Eye (tissue), 1 donor: ENCODE measurements around the gene SLC25A38.

Experiments used
- DNase-seq: peaks from one replicate; pipeline ENCODE4 v3.0.0-alpha.2; 2015

The SLC25A38 gene

DNA sequence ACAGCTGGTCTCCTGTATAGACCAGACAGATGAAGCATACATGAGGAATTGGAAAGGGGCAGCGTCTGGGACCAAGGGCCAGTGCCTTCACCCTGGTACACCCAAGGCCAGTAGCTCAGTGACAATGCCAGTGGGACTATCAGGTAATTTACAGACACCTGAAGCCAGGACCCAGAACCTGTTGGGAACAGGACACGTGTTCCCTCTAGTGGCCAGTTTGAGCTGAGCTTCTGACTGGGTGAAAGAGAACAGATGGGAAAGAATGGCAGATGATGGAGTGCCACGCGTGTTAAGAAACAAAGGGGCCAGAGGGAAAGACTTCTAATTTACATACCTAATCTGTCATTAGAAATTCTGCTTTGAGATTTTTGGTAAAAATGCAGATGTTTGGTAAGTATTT lies 5.1 kb upstream of the SLC25A38 start:
- peak; percentile 56 for DNase-seq

DNA sequence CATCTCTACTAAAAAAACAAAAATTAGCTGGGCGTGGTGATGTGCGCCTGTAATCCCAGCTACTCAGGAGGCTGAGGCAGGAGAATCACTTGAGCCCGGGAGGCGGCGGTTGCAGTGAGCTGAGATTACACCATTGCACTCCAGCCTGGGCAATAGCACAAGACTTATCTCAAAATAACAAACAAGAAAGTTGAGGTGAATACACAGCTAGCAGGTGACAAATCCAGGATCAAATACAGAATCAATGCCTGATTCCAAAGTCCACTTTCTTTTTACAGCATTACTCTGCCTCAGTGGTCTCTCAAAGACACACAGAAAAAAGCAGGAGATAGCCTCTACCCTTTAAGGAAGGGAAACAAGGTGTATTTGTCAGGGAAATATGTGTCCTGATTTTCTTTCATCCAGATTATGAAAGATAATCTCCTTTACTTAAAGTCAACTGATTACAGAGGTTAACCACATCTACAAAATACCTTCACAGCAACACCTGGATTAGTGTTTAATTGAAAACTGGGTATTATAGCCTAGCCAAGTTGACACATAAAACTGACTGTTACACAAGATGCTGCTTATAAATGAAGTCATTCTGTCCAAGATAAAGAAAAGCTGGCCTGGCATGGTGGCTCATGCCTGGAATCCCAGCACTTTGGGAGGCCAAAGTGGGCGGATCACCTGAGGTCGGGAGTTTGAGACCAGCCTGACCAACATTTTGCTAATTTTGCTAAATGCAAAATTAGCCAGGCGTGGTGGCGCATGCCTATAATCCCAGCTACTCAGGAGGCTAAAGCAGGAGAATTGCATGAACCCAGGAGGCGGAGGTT lies 4.0 kb upstream of the SLC25A38 start:
- no peak for DNase-seq

DNA sequence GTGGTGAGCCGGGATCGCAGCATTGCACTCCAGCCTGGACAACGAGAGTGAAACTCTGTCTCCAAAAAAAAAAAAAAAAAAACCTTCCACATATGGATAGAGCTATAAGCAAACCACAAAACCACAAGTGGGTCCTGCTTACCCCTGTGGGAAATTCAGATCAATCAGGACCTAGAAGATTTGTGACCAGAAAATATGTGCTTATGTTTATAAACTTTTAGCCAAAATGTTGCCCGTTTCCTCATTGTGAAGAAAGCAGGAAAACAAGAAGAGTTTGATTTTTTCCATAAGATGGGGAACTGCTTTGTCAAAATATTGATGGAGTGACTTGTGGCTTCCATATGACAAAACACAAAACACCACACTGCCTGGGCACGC lies 3.4 kb upstream of the SLC25A38 start:
- no peak for DNase-seq

DNA sequence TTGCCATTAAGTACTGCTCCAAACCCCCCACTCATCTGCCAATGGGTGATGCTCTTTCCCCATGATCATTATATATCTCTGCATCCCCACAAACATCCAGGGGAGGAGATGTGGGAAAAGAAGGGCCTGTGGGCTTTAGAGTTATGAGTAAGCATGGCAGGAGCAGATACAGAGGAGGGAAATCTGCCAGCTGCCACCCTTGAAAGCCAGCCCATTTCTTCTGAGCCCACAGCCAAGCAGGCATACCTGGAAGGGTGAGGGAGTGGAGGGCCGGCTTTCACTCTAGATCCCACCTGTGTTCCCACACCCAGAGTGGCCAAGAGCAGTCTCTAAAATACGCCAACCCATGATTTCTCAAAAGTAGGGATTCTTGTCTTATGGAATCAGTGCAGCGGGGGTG lies 1.7 kb upstream of the SLC25A38 start:
- DNase-seq, result no peak

DNA sequence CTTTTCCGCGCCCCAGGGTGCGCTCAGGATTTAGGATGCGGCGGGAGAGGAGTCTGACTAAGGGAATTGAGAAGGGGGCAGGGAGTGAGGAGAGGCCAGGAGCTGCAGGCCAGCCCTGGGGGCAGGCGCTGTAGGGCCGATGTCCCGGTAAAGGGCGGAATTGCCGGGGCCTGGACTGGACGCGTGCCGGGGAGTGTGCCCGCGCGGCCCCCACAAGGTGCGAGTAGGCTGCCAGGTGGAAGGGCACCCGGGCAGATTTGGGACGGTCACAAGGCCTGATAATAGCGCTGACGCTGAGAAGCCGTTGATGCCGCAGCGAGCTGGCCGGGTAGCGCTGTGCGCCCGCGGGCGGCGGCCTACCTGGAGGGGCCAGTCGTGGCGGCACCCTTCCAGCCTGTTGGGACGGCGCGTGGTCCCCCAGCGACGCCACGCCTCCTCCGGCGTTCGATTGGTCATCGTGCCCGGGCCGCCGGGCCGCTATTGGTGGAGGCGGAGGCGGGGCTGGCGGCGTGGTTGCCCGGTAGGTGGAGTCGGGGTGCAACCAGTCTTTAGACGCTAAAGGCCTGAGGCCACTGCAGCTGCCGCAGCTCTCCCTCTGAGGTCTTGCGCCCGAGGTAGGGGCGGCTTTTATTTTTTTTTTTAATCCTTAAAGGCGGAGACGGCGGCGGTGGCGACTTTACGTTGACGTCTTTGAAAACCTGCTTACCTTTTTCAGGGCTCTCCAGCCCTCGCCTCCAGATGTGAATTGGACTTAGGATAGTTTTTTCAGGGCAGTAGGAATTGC lies 903 bp downstream of the SLC25A38 start:
- DNase-seq, result peak; percentile 96

DNA sequence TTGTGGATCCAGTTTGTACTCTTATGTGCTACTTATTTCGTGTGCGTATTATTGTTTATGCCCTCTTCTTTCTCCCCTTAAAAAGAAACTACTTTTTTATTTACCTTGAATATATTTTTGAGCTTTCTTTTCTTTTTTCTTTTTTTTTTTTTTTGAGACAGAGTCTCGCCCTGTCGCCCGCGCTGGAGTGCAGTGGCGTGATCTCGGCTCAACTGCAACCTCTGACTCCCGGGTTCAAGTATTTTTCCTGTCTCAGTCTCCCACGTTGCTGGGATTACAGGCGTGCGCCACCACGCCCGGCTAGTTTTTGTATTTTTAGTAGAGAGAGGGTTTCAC lies 1.5 kb downstream of the SLC25A38 start:
- DNase-seq, result no peak

DNA sequence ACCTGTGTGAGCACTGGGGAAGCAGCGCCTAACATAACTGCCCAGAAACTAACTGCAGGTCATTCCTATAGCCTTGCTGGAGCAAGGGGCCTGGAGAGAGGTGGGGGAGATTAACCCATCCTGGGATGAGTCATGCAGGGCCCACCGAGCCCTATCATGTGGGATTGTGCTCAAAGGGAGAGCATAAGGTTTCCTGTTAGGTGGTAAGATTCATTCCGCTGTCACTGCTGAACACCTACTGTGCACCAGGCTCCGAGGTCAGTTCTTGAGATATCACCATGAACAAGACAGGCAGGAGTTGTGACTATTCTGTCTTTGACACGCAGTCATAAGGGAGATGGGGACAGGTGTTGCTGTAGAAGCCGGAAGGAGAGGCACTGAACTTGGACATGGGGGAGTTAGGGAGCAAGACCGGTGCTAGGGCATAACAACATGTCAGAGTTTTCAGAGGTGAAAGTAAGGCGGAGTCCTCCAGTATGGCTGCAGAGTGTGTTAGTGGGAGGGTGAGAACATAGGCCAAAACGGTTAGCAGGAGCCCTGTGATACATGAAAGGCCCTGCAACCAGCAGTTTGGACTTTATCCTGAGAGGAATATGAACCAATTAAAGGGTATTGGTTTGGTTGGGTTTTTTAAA lies 2.4 kb downstream of the SLC25A38 start:
- DNase-seq, result no peak

DNA sequence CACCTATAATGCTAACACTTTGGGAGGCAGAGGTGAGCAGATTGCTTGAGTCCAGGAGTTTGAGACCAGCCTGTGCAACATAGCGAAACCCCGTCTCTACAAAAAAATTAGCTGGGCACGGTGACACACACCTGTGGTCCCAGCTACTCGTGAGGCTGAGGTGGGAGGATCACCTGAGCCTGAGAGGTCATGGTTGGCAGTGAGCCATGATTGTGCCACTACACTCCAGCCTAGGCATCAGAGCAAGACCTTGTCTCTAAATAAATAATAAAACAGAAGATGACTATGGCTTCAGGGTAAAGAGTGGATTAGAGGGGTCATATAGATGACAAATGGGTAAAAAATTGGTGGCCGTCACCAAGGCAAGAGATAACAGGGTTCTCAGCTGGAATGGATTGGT lies 3.1 kb downstream of the SLC25A38 start:
- DNase-seq, result no peak

DNA sequence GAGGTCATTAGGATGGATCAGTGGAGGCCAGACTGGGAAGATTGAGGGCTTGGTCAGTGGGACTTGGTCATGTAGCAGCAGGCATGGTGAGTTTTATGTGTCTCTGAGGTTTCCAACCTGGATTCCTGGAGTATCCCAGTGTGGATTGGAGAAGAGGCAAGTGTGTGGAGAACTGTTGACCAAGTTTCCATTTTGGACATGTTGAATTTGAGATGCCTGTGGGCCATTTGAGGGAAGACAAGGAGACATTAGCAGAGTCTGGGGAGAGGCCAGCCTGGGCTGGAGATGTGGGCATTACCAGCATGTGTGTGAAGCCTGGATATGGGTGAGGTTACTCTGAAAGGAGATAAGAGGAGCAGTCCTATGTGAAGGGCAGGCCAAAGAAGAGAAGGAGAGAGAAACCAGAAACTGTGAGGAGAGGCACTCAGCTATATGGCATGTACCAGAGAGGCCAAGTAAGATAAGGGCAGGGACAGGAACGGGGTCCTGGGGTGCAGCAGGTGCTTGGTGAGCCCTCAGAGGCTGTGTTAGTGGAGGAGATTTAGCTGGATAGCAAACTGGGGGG lies 4.3 kb downstream of the SLC25A38 start:
- no peak for DNase-seq

DNA sequence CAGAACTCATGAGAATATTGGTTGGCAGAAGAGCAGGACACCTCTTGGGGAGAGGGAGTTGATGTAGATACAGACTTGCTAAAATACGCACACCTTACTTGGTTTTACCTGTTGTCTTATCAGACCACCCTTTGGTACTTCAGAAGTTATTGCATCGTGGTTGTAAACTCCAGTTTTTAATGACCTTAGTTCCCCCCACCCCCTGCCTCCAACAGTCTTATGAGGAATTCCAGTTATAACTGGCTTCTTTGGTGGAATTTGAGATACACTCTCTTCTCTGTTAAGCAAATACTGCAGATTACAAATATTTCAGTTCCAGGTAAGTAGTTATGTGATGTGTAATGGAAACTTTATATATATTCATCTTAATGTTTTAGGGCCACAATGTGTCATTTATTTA lies 5.0 kb downstream of the SLC25A38 start:
- DNase-seq, result no peak

DNA sequence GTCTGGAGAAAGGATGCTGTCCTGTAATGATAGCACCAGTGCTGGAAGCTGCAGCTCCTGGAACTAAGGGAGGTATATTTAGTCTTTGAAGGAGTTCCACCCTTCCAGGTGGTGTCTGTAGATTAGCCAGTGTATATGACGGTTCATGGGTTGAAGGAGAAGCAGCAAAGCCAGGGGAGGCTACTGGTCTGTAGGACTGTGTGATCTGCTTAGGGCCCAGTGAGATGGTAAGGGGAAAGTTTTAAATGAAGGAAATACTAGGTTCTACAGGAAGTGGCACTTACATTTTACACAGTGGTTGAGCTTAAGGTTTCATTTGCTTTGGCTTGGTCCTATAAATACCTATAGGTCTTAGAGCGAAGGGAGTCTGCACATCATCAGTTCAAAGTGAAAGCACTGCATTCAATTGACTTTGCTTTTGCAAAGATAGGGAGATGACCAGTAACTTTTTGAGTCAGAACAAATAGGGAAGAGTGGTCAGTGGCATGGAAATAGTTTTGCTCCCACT lies 5.6 kb downstream of the SLC25A38 start:
- DNase-seq, result no peak

DNA sequence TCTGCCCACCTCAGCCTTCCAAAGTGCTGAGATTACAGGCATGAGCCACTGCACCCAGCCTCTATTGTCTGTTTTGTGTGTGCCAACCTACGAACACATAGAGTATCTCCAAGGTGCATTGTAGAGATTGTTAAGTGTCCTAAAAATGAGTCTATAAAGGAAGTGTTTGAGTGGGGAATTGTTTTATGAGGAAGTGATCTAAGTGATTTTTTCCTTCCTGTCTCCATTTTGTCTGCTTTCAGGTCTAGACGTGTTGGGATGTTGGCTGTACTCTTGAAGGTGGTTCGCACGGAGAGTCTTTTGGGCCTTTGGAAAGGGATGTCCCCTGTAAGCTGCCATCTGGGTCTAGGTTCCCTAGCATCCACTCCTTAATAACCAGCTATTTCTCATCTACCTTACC lies 7.0 kb downstream of the SLC25A38 start:
- DNase-seq, result no peak

DNA sequence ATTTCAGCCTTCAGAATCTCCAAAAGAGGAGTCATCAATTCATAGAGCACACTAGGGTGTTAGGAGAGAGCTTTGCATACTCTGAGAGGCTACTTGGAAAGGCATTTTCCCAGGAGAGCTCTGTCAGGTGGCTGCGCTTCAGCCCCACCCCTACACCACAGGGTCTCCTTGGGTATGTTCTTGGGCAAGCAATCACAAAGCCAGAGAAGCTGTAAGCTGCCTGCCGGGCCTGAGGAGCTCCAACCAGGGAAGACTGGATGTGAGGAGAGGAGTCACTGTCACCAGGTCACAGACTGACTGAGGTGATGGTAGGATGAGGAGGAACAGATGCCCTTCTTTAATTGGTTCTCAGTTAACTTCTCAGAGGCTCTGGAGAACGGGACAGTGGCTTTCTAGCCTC lies 13.5 kb downstream of the SLC25A38 start:
- DNase-seq, result no peak

DNA sequence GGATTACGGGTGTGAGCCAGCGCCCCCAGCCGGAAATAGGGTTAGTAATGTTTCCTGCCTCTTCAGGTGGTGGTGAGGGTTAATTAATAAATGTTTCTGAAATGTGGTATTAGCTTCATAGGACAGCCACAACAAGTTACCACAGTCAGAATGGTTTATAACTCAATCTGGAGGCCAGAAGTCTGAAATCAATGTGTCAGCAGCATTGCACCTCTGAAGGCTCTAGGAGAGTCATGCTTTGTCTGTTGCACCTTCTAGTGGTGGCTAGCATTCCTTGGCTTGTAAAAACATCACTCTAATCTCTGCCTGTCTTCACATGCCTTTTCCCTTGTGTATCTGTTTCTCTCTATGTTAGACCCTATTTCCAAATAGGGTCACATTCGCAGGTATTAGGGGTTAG lies 15.5 kb downstream of the SLC25A38 start:
- no peak for DNase-seq

DNA sequence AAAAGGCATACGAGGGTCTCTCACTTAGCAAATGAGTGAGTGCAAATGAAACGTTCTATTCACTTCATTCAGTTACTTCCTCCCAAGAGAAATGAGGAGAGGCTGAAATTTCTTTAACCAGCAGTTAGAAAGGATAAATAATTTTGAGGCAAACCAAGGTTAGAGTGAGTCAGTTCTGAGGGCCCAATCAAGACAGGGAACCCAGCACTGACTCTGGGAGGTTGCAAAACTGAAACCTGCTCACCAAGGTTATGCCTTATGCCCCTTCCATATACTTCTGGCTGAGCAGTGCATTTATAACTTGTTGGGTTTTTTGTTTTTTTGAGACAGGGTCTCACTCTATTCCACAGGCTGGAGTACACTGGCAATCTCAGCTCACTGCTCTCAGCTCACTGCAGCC lies 18.8 kb downstream of the SLC25A38 start:
- DNase-seq, result no peak

DNA sequence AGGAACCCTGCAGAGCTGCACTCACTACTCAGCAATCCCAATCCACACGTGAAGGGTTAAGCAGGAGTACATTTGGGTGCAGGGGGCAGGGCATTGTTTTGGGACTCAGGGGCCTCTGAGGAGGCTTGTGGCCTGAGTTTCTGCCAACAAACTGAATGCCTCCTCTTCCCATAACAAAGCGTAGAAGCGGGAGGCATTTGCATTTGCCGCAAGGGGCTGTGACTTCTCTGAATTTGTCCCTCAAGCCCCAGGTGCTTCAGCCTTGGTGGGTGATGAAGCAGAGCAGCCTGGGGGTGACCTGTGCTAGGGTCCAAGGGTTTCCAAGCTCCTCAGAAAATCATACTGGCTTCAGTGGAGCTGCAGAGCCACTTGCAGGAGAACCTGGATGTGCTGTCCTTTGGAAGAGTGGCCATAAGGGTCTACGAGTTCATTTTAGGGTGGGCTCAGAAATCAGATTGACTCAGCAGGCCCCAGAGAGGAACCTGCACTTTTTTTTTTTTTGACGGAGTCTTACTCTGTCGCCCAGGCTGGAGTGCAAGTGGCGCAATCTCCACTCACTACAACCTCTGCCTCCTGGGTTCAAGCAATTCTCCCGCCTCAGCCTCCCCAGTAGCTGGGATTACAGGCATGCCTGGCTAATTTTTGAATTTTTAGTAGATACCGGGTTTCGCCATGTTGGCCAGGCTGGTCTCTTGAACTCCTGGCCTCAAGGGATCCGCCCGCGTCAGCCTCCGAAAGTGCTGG lies 21.9 kb downstream of the SLC25A38 start:
- DNase-seq, result no peak

DNA sequence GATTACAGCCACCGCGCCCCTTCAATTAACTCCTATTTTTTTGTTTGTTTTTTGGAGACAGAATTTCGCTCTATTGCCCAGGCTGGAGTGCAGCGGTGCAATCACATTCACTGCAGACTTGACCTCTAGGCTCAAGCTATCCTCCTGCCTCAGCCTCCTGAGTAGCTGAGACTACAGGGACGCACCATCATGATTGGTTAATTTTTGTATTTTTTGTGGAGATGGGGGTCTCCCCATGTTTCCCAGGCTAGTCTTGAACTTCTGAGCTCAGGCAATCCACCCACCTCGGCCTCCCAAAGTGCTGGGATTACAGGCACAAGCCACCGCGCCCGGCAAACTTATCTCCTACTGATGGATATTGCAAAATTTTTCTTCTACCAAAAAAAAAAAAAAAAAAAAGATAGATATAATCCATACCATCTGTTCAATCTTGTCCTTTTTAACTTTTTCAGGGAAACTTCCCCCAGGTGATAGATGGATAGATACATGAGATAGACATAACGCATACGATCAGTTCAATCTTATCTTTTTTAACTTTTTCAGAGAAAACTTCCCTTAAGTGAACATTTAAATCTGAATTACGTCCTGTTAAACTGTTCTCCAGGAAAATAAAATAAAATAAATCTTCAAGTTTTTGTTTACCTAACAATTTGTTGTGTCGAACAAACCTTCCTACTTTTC lies 22.7 kb downstream of the SLC25A38 start:
- DNase-seq, result no peak

DNA sequence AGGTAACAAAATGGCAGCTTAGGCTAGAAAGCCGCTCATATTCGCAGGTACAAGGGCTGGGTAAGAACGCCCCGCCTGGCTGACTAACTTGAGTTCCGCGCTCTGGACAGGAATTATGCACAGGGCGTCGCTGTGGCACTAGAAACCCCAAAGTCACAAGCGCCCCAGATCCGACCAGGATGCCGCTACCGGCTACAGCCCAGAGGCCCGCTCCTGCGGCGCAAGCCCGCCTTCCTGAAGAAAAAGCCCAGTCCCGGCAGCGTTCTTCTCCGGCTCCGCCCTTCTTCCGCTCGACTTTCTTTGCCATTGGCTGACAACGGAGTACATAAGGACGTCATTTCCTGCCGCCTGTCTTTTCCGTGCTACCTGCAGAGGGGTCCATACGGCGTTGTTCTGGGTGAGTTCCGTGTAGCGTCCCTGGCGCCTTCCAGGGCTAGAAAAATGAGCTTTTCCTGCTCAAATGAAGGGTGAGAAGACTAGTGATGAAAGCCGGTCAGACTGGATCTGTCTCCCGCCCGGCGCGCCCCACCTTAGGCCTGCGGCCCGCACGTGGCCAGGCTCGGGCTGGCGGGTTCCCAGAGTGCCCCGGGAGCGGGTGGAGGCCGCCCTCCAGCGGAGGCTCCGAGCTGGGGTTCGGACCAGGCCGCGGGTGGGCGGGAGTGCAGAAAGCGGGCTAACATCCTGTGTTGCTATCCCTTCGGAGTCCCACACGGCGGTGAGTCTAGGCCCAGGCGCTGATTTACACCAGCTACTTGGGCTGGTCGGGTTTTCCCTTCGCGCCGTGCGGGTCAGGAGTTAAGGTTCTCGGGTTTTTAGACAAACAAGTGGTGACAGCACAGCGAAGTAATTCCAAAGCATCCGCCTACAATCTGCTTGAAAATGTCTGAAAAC lies 23.4 kb downstream of the SLC25A38 start, which contains the start of gene RPSA:
RPSA (plus strand) TSS at position 353 of the 891 bp plus-strand sequence. CDS start 934 bp downstream, outside the sequence.
- DNase-seq, result peak; percentile 98

DNA sequence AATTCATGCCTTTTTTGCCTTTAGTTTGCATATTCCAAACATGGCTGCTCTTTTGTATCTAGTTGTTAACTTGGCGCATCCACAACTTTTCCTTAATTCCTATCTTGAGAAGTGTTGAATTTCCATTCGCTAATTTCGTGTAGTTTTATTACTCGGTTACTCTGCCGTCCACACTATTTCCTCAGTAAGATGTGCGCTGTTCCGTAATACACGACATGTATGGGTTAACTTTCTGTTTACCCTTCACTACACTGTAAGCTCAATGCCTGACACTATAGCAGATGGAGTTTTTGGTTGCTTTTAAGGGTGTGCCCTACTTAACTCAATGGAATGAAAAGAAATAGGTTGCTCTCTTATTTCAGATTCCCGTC lies 24.1 kb downstream of the SLC25A38 start:
- DNase-seq, result no peak

DNA sequence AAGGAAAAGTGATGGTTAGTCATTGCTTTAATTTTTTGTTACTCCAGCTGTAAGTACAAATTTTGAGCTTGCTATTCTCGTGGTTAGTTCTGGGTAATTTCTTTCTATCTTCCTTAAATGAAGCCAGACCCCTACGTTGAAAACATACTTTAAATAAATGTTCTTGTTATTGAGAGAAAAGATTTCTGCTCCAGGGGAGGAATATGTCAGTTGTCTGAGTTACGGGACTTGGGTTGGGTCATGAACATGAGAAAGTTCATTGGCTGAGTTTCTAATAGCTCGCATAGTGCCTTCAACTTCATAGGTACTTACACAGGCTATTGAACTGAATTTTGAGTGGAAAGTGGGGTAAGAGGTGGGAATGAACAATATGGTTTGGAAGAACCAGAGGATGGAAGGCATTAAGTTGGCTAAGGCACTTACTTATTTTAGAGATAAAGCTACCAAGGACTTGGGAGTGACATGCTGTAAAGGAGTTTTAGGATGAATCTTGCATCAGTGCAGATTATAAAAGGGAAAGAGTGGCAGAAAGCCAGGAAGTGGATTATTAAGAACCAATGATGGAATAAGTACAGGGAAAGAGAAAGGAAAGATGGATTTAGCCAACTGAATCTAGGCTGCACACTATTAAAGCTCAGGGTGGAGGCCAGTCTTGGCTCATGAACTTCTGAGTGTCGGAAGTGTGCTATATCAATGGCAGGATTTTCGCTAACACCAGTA lies 24.8 kb downstream of the SLC25A38 start:
- no peak for DNase-seq
